HEK293T (cell line): Measurements from ENCODE around the gene BCR.

ENCODE experiments used
- ARNT ChIP-seq: fragments of 450-650 bp; IDR thresholded peaks from 2 replicates; pipeline ENCODE4 v1.6.1; 2017; ENCODE audit warnings: mild to moderate bottlenecking
- BHLHE40 ChIP-seq: fragments of 450-650 bp; IDR thresholded peaks from 2 replicates; pipeline ENCODE4 v1.6.1; 2016; ENCODE audit warnings: mild to moderate bottlenecking, moderate library complexity, borderline replicate concordance
- CTBP1 ChIP-seq: fragments of 450-650 bp; IDR thresholded peaks from 2 replicates; pipeline ENCODE4 v1.6.1; 2016; ENCODE audit warnings: borderline replicate concordance
- ELF4 ChIP-seq: fragments of 450-650 bp; IDR thresholded peaks from 2 replicates; pipeline ENCODE4 v1.6.1; 2017; ENCODE audit warnings: antibody characterized with exemption
- FOXA1 ChIP-seq: fragments of 450-650 bp; IDR thresholded peaks from 2 replicates; pipeline ENCODE4 v1.6.1; 2016; ENCODE audit warnings: mild to moderate bottlenecking
- FOXM1 ChIP-seq: fragments of 450-650 bp; IDR thresholded peaks from 2 replicates; pipeline ENCODE4 v1.6.1; 2017; ENCODE audit warnings: mild to moderate bottlenecking, borderline replicate concordance
- NFRKB ChIP-seq: fragments of 450-650 bp; IDR thresholded peaks from 2 replicates; pipeline ENCODE4 v1.6.1; 2016; ENCODE audit warnings: mild to moderate bottlenecking, moderate library complexity
- PKNOX1 ChIP-seq: fragments of 450-650 bp; IDR thresholded peaks from 2 replicates; pipeline ENCODE4 v1.6.1; 2016
- SP1 ChIP-seq: fragments of 450-650 bp; IDR thresholded peaks from 2 replicates; pipeline ENCODE4 v1.6.1; 2017
- SUZ12 ChIP-seq: fragments of 450-650 bp; IDR thresholded peaks from 2 replicates; pipeline ENCODE4 v1.6.1; 2016; ENCODE audit warnings: mild to moderate bottlenecking
- ZNF384 ChIP-seq: fragments of 450-650 bp; IDR thresholded peaks from 2 replicates; pipeline ENCODE4 v1.6.1; 2016

- TF ChIP-seq ARNT: no peak
- TF ChIP-seq BHLHE40: no peak
- TF ChIP-seq SUZ12: no peak
- TF ChIP-seq PKNOX1: no peak
- no peak for TF ChIP-seq ELF4
- no peak for TF ChIP-seq SP1
- TF ChIP-seq FOXM1: no peak
- no peak for TF ChIP-seq ZNF384
- TF ChIP-seq NFRKB: no peak
- no peak for TF ChIP-seq FOXA1
- no peak for TF ChIP-seq CTBP1
Measured at GRCh38 chr22:23250785-23251363, 70.6 kb downstream of the BCR start.
